Stimulated activated CD8-positive, alpha-beta memory T cell treated with anti-CD3 and anti-CD28 coated beads, Interleukin-15, amount 100 ng/mL, for 1 hour (primary cell): ENCODE data around the gene WDR13.
"Not testable (repeated sequence)": the region's sequence is repeated elsewhere in the genome, so short reads cannot be mapped to it uniquely, and the experiment has no call there.

Source experiments
- DNase-seq: peaks from one replicate; pipeline ENCODE4 v3.0.0-alpha.2; 2020; ENCODE audit warnings: low read depth

WDR13 gene

DNA sequence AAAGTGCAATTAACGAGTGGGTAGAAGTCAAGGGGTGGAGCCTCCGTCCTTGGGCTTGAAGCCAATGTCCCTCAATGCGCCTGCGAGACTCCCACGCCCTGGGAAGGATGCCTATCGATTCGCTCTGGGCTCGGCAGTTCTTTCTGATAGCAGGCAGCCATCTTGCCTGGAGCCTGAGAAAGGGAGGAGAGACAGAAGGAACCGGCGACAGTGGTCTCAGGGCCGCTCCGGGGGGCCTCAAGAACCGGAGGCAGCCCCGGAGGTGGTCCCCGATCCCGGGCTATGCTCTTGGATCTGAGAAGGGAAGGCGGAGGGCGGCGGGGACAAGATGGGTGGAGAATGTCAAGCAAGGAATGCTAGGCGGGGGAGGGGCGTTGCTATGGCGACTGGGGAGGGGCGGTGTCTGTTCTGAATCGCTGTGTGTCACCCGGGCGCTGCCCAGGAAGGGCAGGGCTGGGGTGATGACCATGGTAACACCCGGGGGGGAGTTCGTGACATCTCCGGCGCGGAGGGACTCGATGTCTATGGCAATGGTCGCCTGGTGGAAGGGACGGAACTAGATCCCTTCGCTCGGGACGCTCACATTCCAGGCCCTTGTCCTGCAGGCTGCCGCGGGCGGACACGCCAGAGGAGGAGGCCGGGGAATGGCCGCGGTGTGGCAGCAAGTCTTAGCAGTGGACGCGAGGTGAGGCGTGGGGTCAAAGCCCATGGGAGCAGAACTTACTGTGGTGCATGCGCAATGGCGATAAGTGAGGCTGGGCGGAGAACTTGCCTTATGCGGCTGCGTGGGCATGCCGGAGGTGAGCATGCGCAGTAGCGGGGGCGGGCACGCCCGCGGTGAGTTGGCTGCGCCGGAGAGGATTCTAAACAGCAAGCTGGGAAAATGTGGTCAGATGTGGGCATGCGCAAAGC lies at the start of gene WDR13:
TSS of gene WDR13 (plus strand) at position 140 of the 912 bp plus-strand sequence. CDS start at position 645, 505 bp downstream.
- peak; percentile 70 for DNase-seq

- no peak for DNase-seq
Measured at GRCh38 chrX:48548871-48549270, 48.4 kb upstream of the WDR13 start.

DNA sequence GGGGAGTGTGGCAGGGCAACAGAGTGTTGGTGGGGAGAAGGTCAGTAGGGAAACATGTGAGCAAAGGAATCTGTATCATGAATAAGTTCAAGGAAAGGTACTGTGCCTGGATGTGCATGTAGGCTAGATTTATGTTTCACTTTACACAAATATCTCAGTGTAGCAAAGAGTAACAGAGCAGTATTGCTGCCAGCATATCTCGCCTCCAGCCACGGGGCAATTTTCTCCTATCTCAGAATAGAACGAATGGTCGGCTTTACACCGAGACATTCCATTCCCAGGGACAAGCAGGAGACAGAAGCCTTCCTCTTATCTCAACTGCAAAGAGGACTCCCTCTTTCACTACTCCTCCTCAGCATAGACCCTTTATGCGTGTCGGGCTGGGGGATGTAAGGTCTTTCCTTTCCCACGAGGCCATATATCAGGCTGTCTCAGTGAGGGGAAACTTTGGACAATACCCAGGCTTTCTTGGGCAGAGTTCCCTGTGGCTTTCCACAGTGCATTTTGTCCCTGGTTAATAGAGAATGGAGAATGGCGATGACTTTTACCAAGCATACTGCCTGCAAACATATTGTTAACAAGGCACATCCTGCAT lies 41.5 kb upstream of the WDR13 start:
- not testable (repeated sequence) for DNase-seq

- no peak for DNase-seq
Measured at GRCh38 chrX:48558271-48558670, 39.0 kb upstream of the WDR13 start.

DNA sequence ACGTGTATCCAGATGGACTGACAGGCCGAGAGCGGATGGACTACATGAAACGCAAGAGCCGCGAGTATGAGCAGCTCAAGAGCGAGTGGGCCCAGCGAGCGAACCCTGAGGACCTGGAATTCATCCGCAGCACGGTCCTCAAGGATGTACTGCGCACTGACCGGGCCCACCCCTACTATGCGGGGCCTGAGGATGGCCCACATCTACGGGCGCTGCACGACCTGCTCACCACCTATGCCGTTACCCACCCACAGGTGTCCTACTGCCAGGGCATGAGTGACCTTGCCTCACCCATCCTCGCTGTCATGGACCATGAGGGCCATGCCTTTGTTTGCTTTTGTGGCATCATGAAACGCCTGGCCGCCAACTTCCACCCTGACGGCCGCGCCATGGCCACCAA lies 37.7 kb upstream of the WDR13 start:
- no peak for DNase-seq

DNA sequence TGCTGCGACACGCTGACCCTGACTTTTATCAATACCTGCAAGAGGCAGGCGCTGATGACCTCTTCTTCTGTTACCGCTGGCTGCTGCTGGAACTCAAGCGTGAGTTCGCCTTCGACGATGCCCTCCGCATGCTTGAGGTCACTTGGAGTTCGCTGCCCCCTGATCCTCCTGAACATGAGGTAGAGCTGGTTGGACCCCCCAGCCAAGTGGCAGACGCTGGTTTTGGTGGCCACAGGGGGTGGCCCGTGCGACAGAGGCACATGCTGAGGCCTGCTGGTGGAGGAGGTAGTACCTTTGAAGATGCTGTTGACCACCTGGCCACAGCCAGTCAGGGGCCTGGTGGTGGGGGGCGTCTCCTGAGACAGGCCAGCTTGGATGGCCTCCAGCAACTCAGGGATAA lies 37.2 kb upstream of the WDR13 start:
- DNase-seq, result no peak

DNA sequence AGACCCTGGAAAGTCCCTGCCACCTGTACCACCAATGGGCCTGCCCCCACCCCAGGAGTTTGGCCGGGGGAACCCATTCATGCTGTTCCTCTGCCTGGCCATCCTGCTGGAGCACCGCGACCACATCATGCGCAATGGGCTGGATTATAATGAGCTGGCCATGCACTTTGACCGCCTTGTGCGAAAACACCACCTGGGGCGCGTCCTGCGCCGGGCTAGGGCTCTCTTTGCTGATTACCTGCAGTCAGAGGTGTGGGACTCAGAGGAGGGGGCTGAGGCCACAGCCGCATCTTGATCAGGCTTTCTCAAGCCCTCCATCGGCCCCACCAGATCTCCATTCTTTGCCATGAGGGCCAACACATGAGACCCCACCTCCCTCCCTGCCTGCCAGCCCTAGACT lies 36.6 kb upstream of the WDR13 start:
- DNase-seq, result no peak

GRCh38 chrX:48569958-48570357 lies 27.3 kb upstream of the WDR13 start:
- DNase-seq, result no peak

GRCh38 chrX:48573690-48574269 lies 23.5 kb upstream of the WDR13 start:
- no peak for DNase-seq

DNA sequence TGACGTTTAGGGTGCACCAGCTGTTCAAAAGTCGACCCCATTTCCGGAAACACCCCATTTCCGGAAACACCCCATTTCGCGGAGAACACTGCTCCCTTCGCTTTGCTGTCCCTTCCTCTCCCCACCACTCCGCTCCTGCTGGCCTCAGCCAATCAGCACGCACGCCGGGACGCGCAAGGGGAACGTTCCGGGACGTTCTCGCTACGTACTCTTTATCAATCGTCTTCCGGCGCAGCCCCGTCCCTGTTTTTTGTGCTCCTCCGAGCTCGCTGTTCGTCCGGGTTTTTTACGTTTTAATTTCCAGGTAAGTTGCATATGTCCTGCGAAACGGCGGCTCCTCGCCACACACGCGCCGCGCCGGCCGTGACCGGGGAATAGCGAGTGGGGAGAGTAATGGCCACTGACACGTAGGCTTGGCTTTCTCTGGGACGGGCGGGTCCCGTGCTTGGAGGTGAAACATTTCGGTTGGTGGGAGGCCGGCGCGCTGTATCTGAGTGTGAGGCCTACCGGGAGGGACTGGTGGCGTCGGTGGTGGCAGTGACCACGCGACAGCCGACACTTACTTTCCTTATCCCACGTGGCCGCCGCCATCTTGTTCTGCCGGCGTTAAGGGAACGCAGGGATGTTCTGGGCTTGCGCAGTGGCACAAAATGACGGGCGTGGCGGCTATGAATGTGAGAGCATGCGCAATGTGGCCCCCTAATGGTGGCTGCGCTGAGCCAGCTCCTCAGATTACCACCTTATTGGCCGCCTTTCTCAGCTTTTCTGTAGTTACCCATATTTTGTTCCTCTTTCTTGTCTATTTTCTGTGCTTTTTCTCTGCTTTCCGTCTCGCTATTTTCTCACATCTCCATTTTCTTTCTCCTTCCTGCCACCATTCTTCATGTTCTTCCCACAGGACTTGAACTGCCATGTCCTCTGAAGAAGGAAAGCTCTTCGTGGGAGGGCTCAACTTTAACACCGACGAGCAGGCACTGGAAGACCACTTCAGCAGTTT lies 22.7 kb upstream of the WDR13 start, which contains the start of gene RBM3:
TSS of gene RBM3 (plus strand) at position 215 of the 997 bp plus-strand sequence. CDS start at position 912, 697 bp downstream.
- peak; percentile 81 for DNase-seq

- no peak for DNase-seq
Measured at GRCh38 chrX:48575642-48576041, 21.6 kb upstream of the WDR13 start.

- no peak for DNase-seq
Measured at GRCh38 chrX:48576108-48576507, 21.2 kb upstream of the WDR13 start.

GRCh38 chrX:48578661-48579128 lies 18.6 kb upstream of the WDR13 start:
- no peak for DNase-seq

DNA sequence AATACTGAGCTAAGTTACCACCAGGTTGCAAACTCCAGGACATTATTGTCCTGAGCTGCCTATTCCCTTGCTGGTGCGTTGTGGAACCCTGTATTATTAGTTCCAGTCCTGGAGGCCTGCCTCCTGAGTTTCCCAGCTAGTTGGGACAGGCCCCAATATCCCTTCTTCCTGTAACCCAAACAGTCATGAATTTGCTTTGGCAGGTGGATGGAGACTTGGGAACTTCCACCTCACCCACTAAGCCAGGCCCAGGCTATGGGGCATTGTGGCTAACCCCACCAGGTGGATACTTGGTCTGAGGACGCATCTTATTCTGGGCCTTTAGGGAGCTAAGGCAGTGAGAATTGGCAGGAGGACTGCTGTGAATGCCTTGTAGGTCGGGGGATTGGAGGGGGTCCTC lies 18.0 kb upstream of the WDR13 start:
- DNase-seq, result no peak

DNA sequence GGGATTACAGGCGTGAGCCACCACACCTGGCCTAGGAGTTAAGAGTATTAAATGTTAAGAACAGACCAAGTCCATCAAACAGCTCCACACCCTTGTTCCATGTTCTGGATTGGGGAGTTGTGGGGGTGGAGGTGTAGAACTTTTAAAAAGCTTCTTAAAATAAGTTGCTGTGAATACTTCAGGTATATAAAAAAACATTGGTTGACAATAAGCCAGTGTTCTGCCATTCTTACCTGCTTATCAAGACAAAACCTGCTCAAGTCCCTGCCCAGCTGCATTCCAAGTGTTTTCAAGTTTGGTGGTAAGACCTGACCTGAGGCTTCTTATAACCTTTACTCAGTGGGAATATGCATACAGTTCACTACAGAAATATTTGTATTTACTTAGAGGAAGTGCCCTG lies 16.6 kb upstream of the WDR13 start:
- no peak for DNase-seq

DNA sequence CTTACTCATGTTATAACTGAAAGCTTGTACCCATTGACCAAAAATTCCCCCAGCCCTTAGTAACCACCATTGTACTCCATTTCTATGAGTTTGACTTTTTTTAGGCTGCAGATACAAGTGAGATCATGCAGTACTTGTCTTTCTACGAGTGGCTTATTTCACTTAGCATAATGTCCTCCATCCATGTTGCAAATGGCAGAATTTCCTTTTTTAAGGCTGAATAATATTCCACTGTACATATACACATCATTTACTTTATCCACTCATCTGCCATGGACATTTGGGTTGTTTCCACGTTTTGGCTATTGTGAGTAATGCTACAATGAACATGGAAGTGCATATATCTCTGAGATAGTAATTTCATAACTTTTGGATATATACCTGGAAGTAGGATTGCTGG lies 12.6 kb upstream of the WDR13 start:
- DNase-seq, result no peak

GRCh38 chrX:48589482-48590162 lies 7.7 kb upstream of the WDR13 start:
- DNase-seq, result no peak

- DNase-seq, result no peak
Measured at GRCh38 chrX:48590203-48591103, 6.8 kb upstream of the WDR13 start.

DNA sequence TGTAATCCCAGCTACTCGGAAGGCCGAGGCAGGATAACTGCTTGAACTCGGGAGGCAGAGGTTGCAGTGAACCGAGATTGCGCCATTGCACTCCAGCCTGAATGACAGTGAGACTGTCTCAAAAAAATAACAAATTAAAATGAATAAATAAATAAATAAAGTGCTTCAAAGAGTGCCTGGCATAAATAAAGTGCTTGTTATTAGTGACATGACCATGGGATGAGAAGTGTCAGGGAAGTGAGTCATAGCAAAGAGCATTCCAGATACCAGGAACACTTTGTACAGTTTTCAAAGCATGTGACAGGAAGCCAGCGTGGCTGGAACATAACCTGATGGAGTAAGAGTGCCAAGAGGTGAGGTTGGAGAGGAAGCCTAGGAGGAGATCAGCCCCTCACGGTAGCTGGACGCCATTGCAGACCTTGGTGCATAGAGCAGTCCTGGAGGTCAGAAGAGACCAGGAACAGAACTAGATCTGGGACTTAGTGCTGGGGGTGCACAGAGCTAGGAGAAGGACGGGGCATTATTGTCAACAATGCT lies 6.0 kb upstream of the WDR13 start:
- DNase-seq, result no peak

DNA sequence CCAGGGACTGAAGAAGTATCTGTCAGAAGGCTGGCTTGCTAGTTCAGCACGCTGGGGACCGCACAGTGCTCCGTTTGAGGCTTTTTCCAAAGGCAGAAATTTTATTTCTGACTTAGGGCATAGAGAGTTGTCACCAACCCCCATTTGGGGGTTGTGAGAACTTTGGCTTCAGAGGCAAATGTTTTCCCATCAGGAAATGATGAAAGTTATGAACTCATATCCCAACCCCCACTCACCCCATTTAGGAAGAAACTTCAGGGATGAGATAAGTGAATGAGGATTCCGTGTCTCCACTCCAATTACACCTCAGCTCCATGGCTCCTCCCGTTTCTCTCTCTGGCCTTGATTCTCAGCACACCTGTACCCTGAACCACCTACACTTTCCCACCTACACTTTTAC lies 4.3 kb upstream of the WDR13 start:
- no peak for DNase-seq
